GM23338 (cell line): ENCODE results near the gene OR2A25. TPM values are rescaled to one million over a fixed set of nuclear protein-coding genes. Genes with fewer than 3 reads are reported as not detected.

Source experiments
- ATAC-seq: fragments of 200-7000 bp; cut with Tn5 transposase; 3 replicates; pipeline ENCODE4 v1.9.1; 2020
- DNase-seq: peaks from one replicate; pipeline ENCODE4 v3.0.0-alpha.2; 2015; ENCODE audit warnings: low spot score
- H2AFZ ChIP-seq: fragments of 200-600 bp; sonication (generic); 2 replicates; pipeline ENCODE4 v1.8.0; 2016; ENCODE audit warnings: antibody characterized with exemption, mild to moderate bottlenecking, moderate library complexity
- H3F3A ChIP-seq: fragments of 200-600 bp; sonication (generic); replicated peaks from 2 replicates; pipeline ENCODE4 v1.8.0; 2017; ENCODE audit warnings: antibody characterized with exemption, mixed run types, low read depth
- H3K27ac ChIP-seq: fragments of 200-600 bp; sonication (generic); 2 replicates; pipeline ENCODE4 v1.6.1; 2016; ENCODE audit warnings: low read depth
- H3K27me3 ChIP-seq: fragments of 200-600 bp; sonication (generic); 2 replicates; pipeline ENCODE4 v1.8.0; 2016; ENCODE audit warnings: mild to moderate bottlenecking, mixed run types, moderate library complexity; ENCODE audit not compliant: insufficient read depth
- H3K36me3 ChIP-seq: fragments of 200-600 bp; sonication (generic); 2 replicates; pipeline ENCODE4 v1.8.0; 2016; ENCODE audit warnings: mild to moderate bottlenecking; ENCODE audit not compliant: insufficient read depth
- H3K4me1 ChIP-seq: fragments of 200-600 bp; sonication (generic); 2 replicates; pipeline ENCODE4 v1.8.0; 2016; ENCODE audit warnings: mild to moderate bottlenecking, moderate library complexity; ENCODE audit not compliant: insufficient read depth
- H3K4me2 ChIP-seq: fragments of 200-600 bp; sonication (generic); 2 replicates; pipeline ENCODE4 v1.7.1; 2017; ENCODE audit warnings: mixed run types
- H3K4me3 ChIP-seq: fragments of 200-600 bp; sonication (generic); 2 replicates; pipeline ENCODE4 v1.6.1; 2016; ENCODE audit warnings: mixed run types
- H3K79me2 ChIP-seq: fragments of 200-600 bp; sonication (generic); replicated peaks from 2 replicates; pipeline ENCODE4 v1.8.0; 2017; ENCODE audit warnings: mild to moderate bottlenecking; ENCODE audit not compliant: insufficient read depth
- H3K9me2 ChIP-seq: fragments of 200-600 bp; sonication (generic); 2 replicates; pipeline ENCODE4 v1.8.0; 2017; ENCODE audit not compliant: insufficient read depth
- H4K20me1 ChIP-seq: fragments of 200-600 bp; sonication (generic); replicated peaks from 2 replicates; pipeline ENCODE4 v1.8.0; 2017; ENCODE audit warnings: mild to moderate bottlenecking; ENCODE audit not compliant: insufficient read depth
- H3K27ac Mint-ChIP-seq: 2 replicates; pipeline ENCODE4 v1.8.0; 2020; ENCODE audit warnings: inconsistent platforms, mild to moderate bottlenecking, moderate library complexity, mixed read lengths
- H3K27me3 Mint-ChIP-seq: 3 replicates; pipeline ENCODE4 v1.8.0; 2022; ENCODE audit warnings: low read depth, mild to moderate bottlenecking, moderate library complexity, mixed read lengths, inconsistent platforms; ENCODE audit not compliant: insufficient read depth, poor library complexity
- H3K36me3 Mint-ChIP-seq: 3 replicates; pipeline ENCODE4 v1.8.0; 2021; ENCODE audit warnings: low read depth, mild to moderate bottlenecking, inconsistent platforms, moderate library complexity, mixed read lengths
- H3K4me1 Mint-ChIP-seq: 3 replicates; pipeline ENCODE4 v1.8.0; 2020; ENCODE audit warnings: mild to moderate bottlenecking, inconsistent platforms, mixed read lengths
- H3K4me3 Mint-ChIP-seq: 3 replicates; pipeline ENCODE4 v1.8.0; 2021; ENCODE audit warnings: moderate library complexity, mild to moderate bottlenecking, inconsistent platforms, mixed read lengths
- H3K9me3 Mint-ChIP-seq: 3 replicates; pipeline ENCODE4 v1.8.0; 2020; ENCODE audit warnings: moderate library complexity, mild to moderate bottlenecking, inconsistent platforms, mixed read lengths
- CTCF ChIP-seq, 2 experiments: fragments of 200-600 bp in 1 of 2; sonication (generic) in 1 of 2; conservative IDR thresholded peaks; 2 replicates each; pipeline versions ENCODE4 v1.5.1 to v1.6.1; 2016 to 2017; ENCODE audit warnings: antibody characterized with exemption in 2 of 2, low read depth in 2 of 2, mild to moderate bottlenecking in 2 of 2, moderate library complexity in 1 of 2
- JUNB ChIP-seq: IDR thresholded peaks from one replicate; pipeline ENCODE4 v1.6.1; 2016; ENCODE audit warnings: antibody characterized with exemption; ENCODE audit not compliant: unreplicated experiment
- NANOG ChIP-seq: IDR thresholded peaks from 2 replicates; pipeline ENCODE4 v1.6.1; 2016; ENCODE audit warnings: antibody characterized with exemption, borderline replicate concordance
- POLR2AphosphoS5 ChIP-seq: IDR thresholded peaks from 2 replicates; pipeline ENCODE4 v1.6.1; 2016; ENCODE audit warnings: antibody characterized with exemption, low read depth
- STAT1 ChIP-seq: IDR thresholded peaks from one replicate; pipeline ENCODE4 v1.6.1; 2016; ENCODE audit warnings: antibody characterized with exemption; ENCODE audit not compliant: unreplicated experiment
- ZNF462 ChIP-seq: fragments of 250-450 bp; sonication (Bioruptor Pico); IDR thresholded peaks from 2 replicates; pipeline ENCODE4 v1.5.0; 2020; ENCODE audit warnings: mild to moderate bottlenecking, moderate library complexity
- polyA plus RNA-seq: library from polyadenylated mRNA; unstranded; fragments of >200 nt; fragmentation: Nextera tagmentation; extraction: Ambion mirVana; gene quantifications from 2 replicates; pipeline ENCODE4 v1.2.1, GENCODE V29; 2016
- total RNA-seq: library from RNA; depleted of rRNA; stranded (reverse); fragments of >200 nt; shearing (Covaris generic); gene quantifications from 2 replicates; pipeline ENCODE4 v1.2.3, GENCODE V29; 2014

The OR2A25 gene
- total and polyA plus RNA-seq, 2 experiments from 2014 or later = not detected

GRCh38 chr7:144113651-144114050 lies 44.0 kb downstream of the OR2A25 start (continued):
- TF ChIP-seq CTCF (conservative IDR thresholded peaks at IDR 0.05; ENCODE audit: low read depth in 2 of 2) (no peak), STAT1 (no peak)

- TF ChIP-seq CTCF (conservative IDR thresholded peaks at IDR 0.05; ENCODE audit: low read depth in 2 of 2) = peak in 1 of 2 experiments; percentile 26; a peak in 1 of 4 replicates
- no peak for TF ChIP-seq JUNB
- Histone ChIP-seq H2AFZ (no peak overlapping the region), H3K9me2 (peaks cover 8% of the 10 kb centered on the region; the same call in 1 of the 2 replicates), H3K4me2 (no peak overlapping the region), H4K20me1 (no peaks in the 10 kb centered on the region), H3K36me3 (no peaks in the 10 kb centered on the region), H3F3A (no peaks in the 10 kb centered on the region), H3K27me3 (no peaks in the 10 kb centered on the region), H3K4me1 (no peaks in the 10 kb centered on the region), H3K4me3 (no peak overlapping the region), H3K79me2 (no peaks in the 10 kb centered on the region), H3K27ac (no peak overlapping the region)
- Mint-ChIP-seq H3K36me3 (no peaks in the 10 kb centered on the region; the same call in 2 of the 3 replicates), H3K27me3 (no peaks in the 10 kb centered on the region), H3K4me1 (no peaks in the 10 kb centered on the region), H3K9me3 (peaks cover 5% of the 10 kb centered on the region; the same call in 1 of the 3 replicates), H3K27ac (no peak overlapping the region), H3K4me3 (no peak overlapping the region)
- ATAC-seq = no peak
- DNase-seq = peak; percentile 11
These were observed 48.7 kb downstream of the OR2A25 start for GRCh38 chr7:144118341-144118740.

- no peak within 1 kb of the TSS for H3K27ac Mint-ChIP-seq
- no peaks in the 10 kb centered on the region for H3K27me3 Mint-ChIP-seq
- H3K9me3 Mint-ChIP-seq = peaks cover 5% of the 10 kb centered on the region; the same call in 1 of the 3 replicates
- H3K4me1 Mint-ChIP-seq = no peaks in the 10 kb centered on the region
- H3K4me3 ChIP-seq = no peak within 1 kb of the TSS
- no peaks in the 10 kb centered on the region for H3K79me2 ChIP-seq
- H3K4me3 Mint-ChIP-seq = no peak within 1 kb of the TSS
- no peaks in the 10 kb centered on the region for H3K4me1 ChIP-seq
- no peak for ATAC-seq
- no peaks in the 10 kb centered on the region for H3K36me3 ChIP-seq
- no peak within 1 kb of the TSS for H3K27ac ChIP-seq
- DNase-seq = no peak
- H3K36me3 Mint-ChIP-seq = no peaks in the 10 kb centered on the region; the same call in 2 of the 3 replicates
- no peaks in the 10 kb centered on the region for H4K20me1 ChIP-seq
- H3K4me2 ChIP-seq = no peak within 1 kb of the TSS
- H2AFZ ChIP-seq = no peak within 1 kb of the TSS
- H3F3A ChIP-seq = no peaks in the 10 kb centered on the region
- no peaks in the 10 kb centered on the region for H3K27me3 ChIP-seq
- peaks cover 8% of the 10 kb centered on the region; the same call in 1 of the 2 replicates for H3K9me2 ChIP-seq
- TF ChIP-seq NANOG (no peak), ZNF462 (CRISPR knock-in tag) (no peak), POLR2AphosphoS5 (no peak)
These were observed 53.3 kb downstream of the OR2A25 start, which contains the start of gene OR2A14 for GRCh38 chr7:144122876-144123275. OR2A14 (plus strand) TSS chr7:144123176; CDS start chr7:144129113, 5,937 bp downstream.
